ENCODE results near the gene CPEB4.
A peak's percentile ranks its signal among the peaks of the same experiment; 100 is the strongest.

Gene CPEB4

GRCh38 chr5:173950829-173951228 is 62.7 kb downstream of the CPEB4 start:
- no peak for DNase-seq (ENCODE audit: low read depth)

- DNase-seq (ENCODE audit: low read depth): peak; percentile 63
Measured at GRCh38 chr5:173953528-173954090, 65.5 kb downstream of the CPEB4 start.

DNA sequence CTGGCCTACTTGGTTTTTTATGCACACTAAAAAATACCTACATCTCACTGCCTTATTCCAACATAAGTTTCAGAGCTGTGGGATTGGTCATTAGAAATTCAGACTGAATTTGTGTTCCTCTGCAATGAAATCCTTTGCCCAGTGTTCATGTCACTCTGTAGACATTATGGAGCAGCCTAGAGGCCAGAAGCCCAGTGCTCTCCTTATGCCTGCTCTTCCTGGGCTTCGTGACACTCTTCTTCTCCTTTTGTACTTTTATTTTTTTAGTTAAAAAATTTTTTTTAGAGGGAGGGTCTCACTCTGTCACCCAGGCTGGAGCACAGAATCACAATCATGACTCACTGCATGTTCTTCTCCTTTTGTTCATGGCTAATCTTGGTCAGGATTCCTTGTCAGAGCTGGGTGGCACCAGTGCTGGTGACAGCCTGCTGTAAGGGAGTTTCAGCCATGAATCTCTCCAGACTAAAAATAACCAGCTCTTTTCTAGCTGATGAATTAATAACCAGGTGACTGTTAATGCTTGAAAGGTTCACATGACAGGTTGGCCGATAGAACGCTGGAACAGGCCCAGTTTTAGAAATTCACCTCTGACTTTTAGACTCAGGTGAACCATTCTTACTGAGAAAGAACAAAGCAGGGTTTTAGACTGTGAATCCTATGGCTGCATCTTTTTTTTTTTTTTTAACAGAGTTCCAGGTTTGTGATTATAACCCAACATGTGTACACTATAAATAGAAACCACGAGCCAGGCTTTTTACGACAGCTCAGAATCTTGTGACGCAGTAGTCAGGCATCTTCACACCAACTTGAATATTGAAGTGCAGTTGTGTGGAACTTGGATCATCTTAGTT is 66.7 kb downstream of the CPEB4 start:
- DNase-seq (ENCODE audit: low read depth): peak; percentile 24

GRCh38 chr5:173960986-173961385 is 72.8 kb downstream of the CPEB4 start:
- no peak for DNase-seq (ENCODE audit: low read depth)

DNA sequence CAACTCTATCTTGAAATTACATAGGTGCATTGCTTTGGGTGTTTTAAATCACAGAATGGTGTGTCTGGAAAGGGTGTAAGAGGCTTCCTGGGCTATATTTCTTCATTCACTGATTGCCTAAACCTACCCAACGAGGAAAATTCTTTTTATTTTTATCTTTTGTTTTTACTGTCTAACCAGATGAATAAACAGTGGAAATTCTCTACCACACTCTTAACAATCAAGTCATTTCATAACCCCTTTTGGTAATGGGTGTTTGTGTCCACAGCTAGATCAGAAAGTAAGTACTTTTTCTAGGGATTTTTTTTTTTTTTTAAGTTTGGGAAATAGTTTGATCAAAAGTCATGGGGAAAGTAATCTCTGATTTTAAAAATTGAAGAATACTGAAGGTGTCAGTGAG is 73.3 kb downstream of the CPEB4 start:
- no peak for DNase-seq (ENCODE audit: low read depth)

GRCh38 chr5:173962436-173962972 is 74.4 kb downstream of the CPEB4 start:
- no peak for DNase-seq (ENCODE audit: low read depth)

- DNase-seq (ENCODE audit: low read depth): no peak
Measured at GRCh38 chr5:173963182-173963838, 75.2 kb downstream of the CPEB4 start.

DNA sequence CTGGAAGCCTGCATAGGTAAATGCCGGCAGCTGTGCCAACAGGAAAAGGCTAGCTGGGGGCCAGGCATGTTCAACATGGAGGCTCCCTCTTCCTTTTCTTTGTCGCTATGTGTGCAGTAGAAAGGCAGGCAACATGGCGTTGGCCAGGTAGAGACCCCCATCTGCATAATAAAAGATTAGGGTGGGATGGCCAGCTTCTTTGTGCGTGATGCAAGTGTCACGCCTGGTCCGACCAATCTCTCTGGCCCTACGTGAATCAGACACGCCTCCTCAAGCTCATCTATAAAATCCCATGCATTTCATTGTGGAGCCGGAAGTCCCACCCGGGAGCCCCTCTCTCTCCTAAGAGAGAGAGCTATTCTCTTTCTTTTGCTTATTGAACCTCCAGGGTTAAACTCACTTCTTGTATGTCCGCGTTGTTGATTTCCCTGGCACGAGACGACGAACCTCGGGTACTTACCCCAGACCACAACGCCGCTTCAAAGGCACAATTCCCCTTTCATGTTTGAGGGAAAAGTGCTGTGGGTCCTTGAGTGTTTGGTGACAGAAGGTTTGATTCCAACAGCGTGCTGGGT is 75.8 kb downstream of the CPEB4 start:
- no peak for DNase-seq (ENCODE audit: low read depth)

DNA sequence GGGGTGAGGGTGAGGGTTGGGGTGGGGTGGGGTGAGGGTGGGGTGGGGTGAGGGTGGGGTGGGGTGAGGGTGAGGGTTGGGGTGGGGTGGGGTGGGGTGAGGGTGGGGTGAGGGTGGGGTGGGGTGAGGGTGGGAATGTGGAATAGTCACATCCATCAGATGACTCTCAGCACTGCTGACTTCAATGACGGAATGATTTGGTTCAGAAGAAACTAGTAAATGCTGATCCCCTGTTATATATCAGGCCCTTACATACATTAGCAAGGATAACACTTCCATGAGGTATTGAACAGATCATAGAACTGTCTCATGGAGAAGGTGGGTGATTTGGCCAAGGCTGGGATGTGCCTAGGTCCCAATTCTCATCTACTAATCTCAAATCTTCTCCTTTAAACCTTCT is 76.4 kb downstream of the CPEB4 start:
- no peak for DNase-seq (ENCODE audit: low read depth)

DNA sequence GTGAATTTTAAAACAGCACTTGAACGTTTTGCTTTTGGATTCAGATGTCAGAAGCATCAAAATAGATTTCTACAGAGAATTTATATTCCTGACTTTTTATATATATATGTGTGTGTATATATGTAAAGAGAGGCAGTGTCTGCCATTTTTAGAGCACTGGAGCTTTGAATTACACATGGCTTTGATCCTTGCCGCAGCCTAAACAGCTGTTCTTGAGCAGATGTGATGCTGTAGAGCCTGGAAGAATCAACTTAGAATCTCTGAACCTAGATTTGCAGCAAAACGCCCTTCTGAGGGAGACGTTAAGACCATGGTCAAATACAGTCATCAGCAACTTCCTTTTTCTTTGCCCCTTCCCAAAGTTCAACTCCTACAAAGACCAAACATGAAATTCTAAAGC is 79.1 kb downstream of the CPEB4 start:
- DNase-seq (ENCODE audit: low read depth): no peak

- no peak for DNase-seq (ENCODE audit: low read depth)
Measured at GRCh38 chr5:173968154-173968797, 80.1 kb downstream of the CPEB4 start.

DNA sequence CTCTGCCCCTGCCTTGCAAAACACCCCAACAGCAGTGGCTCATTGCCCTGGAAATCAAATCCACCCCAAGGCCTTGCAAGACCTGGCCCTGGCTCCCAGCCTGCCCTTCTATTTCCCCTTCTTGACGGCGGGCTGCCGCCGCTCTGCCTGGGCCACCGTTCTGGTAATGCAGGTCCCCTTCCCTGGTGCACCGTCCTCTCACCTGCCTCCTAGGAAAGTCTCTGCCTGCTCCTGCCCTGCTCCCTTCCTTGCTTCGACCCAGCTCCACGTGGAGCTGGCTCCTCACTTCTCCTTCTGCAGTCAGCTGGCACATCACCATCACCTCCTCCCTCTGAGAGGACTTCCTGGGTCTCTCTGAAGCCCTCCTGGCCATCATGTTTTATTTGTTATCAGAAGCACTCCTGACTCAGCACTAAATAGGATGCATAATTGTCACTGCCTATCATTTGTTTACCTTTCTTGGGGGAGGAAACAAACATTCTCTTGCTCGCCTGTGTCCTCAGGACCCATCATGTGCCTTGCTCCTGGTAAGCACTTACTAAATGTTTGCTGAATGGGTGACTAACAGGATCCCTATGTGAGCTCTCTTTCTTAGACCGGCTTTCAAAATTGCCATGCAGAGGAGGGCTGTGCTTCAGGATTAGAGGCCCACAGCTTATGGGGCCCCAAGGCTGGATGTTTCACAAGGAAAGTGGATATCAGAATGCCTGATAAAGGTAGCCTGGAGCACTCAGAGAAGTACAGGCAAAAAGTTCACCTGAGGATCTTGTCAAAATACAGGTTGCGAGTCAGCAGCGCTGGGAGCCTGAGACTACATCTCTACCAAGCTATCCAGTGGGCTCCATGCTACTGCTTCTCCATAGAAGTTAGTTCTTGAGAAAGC is 81.3 kb downstream of the CPEB4 start:
- DNase-seq (ENCODE audit: low read depth): no peak

DNA sequence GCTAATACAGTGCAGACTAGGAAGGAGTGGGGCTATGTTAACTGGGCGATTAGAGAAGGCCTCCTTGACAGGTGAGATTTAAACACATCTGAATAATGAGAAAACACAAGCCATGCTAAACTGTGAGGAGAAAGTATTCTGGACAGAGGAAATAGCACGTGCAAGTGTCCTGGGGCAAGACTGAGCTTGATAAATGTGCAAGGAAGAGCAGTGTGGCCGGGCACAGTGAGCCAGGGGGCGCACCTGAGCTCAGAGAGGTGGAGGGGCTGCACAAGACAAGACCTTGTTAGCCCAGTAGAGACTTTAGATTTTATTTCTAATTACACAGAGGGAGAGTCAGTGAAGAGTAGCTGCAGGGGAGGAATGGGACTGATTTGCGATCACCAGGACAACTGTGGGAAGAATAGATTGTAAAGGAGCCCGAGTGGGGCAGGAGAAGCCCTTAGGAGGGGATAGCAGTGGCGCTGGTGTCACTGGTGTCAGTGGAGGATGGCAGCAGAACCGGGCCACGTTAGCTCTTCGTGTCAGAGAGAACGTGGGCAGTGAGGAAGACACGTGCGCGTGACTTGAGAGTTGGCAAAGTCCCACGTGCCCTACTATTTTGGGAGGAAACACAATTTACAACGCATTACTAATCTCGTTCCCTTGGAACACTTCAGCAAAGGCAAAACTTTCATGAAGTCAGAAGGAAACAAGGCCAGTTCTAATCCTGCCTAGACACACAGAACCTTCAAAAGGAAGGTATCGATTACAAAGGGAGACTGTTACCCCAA is 82.9 kb downstream of the CPEB4 start:
- no peak for DNase-seq (ENCODE audit: low read depth)

- no peak for DNase-seq (ENCODE audit: low read depth)
Measured at GRCh38 chr5:173971681-173972345, 83.7 kb downstream of the CPEB4 start.

GRCh38 chr5:173972607-173972924 is 84.4 kb downstream of the CPEB4 start:
- DNase-seq (ENCODE audit: low read depth): no peak

DNA sequence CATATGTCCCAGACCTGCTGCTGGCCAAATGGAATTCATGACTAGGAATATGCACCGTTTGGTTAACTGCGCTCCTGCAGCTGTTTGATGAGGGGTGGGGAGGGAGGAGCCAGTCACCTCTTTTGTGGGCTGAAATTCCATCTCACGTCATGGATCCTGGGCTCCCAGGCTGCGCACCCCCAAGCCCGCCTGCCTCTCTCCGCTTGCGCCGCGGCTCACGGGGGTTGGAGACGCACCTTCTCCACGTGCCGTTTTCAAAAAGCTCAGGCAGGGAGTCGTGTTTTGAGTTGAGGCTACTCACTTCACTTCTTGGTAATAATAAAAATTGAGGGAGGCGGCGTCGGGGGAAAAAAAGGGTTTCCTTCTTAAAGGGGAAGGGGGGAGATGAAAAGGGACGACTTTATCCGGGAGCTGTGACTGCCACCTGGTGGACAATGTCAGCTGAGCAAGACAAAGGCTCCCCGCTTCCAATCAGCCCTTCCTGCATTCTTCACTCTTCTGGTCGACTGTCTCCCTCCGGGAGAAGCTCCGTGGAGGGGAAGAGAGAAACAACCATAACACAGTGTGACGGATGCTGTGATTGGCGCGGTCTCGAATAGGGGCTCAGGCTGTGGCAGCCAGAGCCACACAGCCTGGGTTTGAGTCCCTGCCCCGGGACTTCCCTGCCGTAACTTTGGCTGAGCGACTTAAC is 84.9 kb downstream of the CPEB4 start:
- DNase-seq (ENCODE audit: low read depth): peak; percentile 55

DNA sequence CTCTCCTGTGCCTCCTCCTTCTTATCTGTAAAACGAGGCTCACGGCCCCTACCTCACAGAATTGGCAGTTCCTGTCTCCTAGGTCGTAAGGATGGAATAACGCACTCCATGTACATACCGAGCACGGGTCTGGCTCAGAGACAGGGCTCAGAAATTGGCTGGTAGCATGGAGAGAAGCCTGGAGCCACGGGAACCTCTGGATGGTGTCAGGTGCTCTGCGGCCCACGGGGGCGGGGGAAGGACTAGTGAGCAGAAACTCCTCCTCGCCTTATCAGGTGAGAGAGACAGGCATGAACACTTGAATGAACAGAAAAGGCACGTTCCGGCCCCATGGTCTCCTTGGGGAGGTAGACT is 85.4 kb downstream of the CPEB4 start:
- DNase-seq (ENCODE audit: low read depth): no peak

DNA sequence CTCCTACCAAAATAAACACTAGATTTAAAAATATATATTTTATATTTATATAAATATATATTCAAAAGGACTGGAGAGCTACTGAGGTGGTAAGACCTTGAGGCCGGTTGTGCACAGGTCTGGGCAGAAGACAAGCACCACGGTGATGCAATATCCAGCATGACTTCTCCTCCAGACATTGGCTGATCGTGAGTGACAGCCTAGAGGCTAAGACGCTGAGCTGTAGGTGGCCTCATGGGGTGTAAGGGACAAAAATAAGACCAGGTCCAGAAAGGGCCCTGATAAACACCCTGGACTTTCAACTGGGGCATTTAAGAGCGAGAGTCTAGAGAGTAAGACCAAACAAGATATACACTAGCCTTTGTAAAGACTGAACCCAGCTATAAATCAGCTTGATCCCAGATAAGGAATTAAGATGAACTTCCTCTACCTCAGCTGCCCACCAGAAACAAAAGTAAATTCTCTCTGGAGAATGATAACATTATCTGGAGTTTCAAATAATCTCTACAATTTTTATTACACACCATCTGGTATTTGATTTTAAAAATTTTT is 86.6 kb downstream of the CPEB4 start:
- DNase-seq (ENCODE audit: low read depth): no peak

GRCh38 chr5:173981185-173981761 is 93.1 kb downstream of the CPEB4 start:
- DNase-seq (ENCODE audit: low read depth): no peak

All from HS-5 (cell line).